WTC11 (cell line): ENCODE data around the gene TOX2.

Experiments
- FOXP1 ChIP-seq: sonication (generic); formaldehyde crosslinking; IDR thresholded peaks from 2 replicates; pipeline ENCODE4 v1.8.0; 2022; ENCODE audit warnings: missing genetic modification reagents, mild to moderate bottlenecking, moderate library complexity, borderline replicate concordance
- KAT7 ChIP-seq: sonication (generic); formaldehyde crosslinking; IDR thresholded peaks from 2 replicates; pipeline ENCODE4 v1.8.1; 2023; ENCODE audit warnings: missing genetic modification reagents, mild to moderate bottlenecking, borderline replicate concordance
- NFE2L1 ChIP-seq: sonication (generic); formaldehyde crosslinking; IDR thresholded peaks from 2 replicates; pipeline ENCODE4 v1.8.1; 2023; ENCODE audit warnings: missing genetic modification reagents
- PRRX2 ChIP-seq: fragments of 250-450 bp; sonication (Bioruptor Pico); IDR thresholded peaks from 2 replicates; pipeline ENCODE4 v1.8.0; 2021; ENCODE audit warnings: mild to moderate bottlenecking
- SMAD3 ChIP-seq: sonication (generic); formaldehyde crosslinking; IDR thresholded peaks from 2 replicates; pipeline ENCODE4 v1.8.0; 2022; ENCODE audit warnings: missing genetic modification reagents, mild to moderate bottlenecking, borderline replicate concordance
- TCF7 ChIP-seq: sonication (generic); formaldehyde crosslinking; IDR thresholded peaks from 2 replicates; pipeline ENCODE4 v1.8.0; 2022; ENCODE audit warnings: mild to moderate bottlenecking, low read depth, missing genetic modification reagents, moderate library complexity
- TEAD1 ChIP-seq: sonication (generic); formaldehyde crosslinking; IDR thresholded peaks from 2 replicates; pipeline ENCODE4 v1.8.0; 2022; ENCODE audit warnings: mild to moderate bottlenecking, missing genetic modification reagents
- ZNF121 ChIP-seq: sonication (generic); formaldehyde crosslinking; IDR thresholded peaks from 2 replicates; pipeline ENCODE4 v1.8.0; 2023; ENCODE audit warnings: missing genetic modification reagents
- TF ChIP-seq, protein P1 (sequence below): fragments of 200-600 bp; IDR thresholded peaks from 2 replicates; pipeline ENCODE4 v1.8.0; 2022; ENCODE audit warnings: antibody characterized with exemption
- TF ChIP-seq, protein P2 (sequence below): sonication (generic); formaldehyde crosslinking; IDR thresholded peaks from 2 replicates; pipeline ENCODE4 v1.8.1; 2023; ENCODE audit warnings: mild to moderate bottlenecking, missing genetic modification reagents, moderate library complexity
- TF ChIP-seq, protein P3 (sequence below): sonication (generic); formaldehyde crosslinking; IDR thresholded peaks from 2 replicates; pipeline ENCODE4 v1.8.1; 2023; ENCODE audit warnings: mild to moderate bottlenecking, moderate library complexity, missing genetic modification reagents
- TF ChIP-seq, protein P4 (sequence below): sonication (generic); formaldehyde crosslinking; IDR thresholded peaks from 2 replicates; pipeline ENCODE4 v1.8.0; 2022; ENCODE audit warnings: mild to moderate bottlenecking, missing genetic modification reagents
- TF ChIP-seq, protein P5 (sequence below): sonication (generic); formaldehyde crosslinking; IDR thresholded peaks from 2 replicates; pipeline ENCODE4 v1.8.1; 2023; ENCODE audit warnings: mild to moderate bottlenecking, missing genetic modification reagents, moderate library complexity
- TF ChIP-seq, protein P6 (sequence below): sonication (generic); formaldehyde crosslinking; IDR thresholded peaks from 2 replicates; pipeline ENCODE4 v1.8.0; 2022; ENCODE audit warnings: mild to moderate bottlenecking, missing genetic modification reagents

DNA sequence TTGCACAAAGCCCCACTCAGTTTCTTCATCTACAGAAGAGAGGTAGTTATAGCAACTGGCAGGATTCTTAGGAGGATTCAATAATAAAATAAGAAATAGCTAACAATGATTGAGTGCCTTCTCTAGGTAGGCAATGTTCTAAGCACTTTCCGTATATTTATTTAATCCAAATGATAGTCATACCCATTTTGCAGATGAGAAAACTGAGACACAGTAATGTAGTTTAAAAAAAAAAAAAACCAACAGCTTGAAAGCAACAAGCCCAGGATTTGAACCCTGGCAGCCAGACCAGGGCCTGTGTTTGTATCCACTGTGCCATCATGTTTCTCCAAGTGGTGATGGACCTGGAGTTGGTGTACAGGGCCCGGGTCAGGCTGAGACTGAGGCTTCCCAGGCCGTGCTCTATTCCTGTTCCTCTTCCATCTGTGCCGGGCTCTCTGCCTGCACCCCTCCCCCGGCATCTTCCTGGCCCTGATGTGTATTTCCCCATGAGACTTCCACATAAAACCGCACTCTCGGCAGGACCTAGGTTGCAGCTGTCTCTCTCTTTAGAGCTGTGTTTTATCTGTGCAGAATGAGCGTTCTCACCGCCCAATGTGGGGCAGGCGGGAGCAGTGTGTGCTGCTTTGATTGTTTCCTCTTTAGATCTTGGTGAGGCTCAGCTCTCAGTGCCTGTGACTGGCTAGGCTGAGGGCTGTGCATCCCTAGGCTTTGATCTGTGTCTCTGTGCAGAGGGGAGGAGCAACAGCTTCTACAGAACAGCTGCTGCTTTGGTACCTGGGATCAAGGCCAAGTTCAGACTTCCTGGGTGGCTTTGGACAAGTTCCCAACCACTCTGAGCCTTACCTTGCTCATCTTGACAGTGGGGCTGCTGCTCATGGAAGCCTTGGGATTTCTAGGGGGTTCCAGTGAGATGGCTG lies 49.5 kb downstream of the TOX2 start:
- TF ChIP-seq, protein P1, sequence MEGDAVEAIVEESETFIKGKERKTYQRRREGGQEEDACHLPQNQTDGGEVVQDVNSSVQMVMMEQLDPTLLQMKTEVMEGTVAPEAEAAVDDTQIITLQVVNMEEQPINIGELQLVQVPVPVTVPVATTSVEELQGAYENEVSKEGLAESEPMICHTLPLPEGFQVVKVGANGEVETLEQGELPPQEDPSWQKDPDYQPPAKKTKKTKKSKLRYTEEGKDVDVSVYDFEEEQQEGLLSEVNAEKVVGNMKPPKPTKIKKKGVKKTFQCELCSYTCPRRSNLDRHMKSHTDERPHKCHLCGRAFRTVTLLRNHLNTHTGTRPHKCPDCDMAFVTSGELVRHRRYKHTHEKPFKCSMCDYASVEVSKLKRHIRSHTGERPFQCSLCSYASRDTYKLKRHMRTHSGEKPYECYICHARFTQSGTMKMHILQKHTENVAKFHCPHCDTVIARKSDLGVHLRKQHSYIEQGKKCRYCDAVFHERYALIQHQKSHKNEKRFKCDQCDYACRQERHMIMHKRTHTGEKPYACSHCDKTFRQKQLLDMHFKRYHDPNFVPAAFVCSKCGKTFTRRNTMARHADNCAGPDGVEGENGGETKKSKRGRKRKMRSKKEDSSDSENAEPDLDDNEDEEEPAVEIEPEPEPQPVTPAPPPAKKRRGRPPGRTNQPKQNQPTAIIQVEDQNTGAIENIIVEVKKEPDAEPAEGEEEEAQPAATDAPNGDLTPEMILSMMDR = no peak
- no peak for TF ChIP-seq TEAD1 (CRISPR knock-in tag)
- TF ChIP-seq FOXP1 (CRISPR knock-in tag) = no peak
- no peak for TF ChIP-seq PRRX2 (CRISPR knock-in tag)
- TF ChIP-seq, protein P2, sequence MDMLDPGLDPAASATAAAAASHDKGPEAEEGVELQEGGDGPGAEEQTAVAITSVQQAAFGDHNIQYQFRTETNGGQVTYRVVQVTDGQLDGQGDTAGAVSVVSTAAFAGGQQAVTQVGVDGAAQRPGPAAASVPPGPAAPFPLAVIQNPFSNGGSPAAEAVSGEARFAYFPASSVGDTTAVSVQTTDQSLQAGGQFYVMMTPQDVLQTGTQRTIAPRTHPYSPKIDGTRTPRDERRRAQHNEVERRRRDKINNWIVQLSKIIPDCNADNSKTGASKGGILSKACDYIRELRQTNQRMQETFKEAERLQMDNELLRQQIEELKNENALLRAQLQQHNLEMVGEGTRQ (CRISPR knock-in tag) = no peak
- TF ChIP-seq ZNF121 = no peak
- TF ChIP-seq NFE2L1 (CRISPR knock-in tag) = no peak
- TF ChIP-seq, protein P3, sequence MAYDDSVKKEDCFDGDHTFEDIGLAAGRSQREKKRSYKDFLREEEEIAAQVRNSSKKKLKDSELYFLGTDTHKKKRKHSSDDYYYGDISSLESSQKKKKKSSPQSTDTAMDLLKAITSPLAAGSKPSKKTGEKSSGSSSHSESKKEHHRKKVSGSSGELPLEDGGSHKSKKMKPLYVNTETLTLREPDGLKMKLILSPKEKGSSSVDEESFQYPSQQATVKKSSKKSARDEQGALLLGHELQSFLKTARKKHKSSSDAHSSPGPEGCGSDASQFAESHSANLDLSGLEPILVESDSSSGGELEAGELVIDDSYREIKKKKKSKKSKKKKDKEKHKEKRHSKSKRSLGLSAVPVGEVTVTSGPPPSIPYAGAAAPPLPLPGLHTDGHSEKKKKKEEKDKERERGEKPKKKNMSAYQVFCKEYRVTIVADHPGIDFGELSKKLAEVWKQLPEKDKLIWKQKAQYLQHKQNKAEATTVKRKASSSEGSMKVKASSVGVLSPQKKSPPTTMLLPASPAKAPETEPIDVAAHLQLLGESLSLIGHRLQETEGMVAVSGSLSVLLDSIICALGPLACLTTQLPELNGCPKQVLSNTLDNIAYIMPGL (CRISPR knock-in tag) = no peak
- TF ChIP-seq, protein P4, sequence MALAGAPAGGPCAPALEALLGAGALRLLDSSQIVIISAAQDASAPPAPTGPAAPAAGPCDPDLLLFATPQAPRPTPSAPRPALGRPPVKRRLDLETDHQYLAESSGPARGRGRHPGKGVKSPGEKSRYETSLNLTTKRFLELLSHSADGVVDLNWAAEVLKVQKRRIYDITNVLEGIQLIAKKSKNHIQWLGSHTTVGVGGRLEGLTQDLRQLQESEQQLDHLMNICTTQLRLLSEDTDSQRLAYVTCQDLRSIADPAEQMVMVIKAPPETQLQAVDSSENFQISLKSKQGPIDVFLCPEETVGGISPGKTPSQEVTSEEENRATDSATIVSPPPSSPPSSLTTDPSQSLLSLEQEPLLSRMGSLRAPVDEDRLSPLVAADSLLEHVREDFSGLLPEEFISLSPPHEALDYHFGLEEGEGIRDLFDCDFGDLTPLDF (CRISPR knock-in tag) = no peak
- TF ChIP-seq, protein P5, sequence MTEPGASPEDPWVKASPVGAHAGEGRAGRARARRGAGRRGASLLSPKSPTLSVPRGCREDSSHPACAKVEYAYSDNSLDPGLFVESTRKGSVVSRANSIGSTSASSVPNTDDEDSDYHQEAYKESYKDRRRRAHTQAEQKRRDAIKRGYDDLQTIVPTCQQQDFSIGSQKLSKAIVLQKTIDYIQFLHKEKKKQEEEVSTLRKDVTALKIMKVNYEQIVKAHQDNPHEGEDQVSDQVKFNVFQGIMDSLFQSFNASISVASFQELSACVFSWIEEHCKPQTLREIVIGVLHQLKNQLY = no peak
- TF ChIP-seq, protein P6, sequence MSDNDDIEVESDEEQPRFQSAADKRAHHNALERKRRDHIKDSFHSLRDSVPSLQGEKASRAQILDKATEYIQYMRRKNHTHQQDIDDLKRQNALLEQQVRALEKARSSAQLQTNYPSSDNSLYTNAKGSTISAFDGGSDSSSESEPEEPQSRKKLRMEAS = no peak
- no peak for TF ChIP-seq TCF7 (CRISPR knock-in tag)
- TF ChIP-seq SMAD3 (CRISPR knock-in tag) = no peak
- no peak for TF ChIP-seq KAT7 (CRISPR knock-in tag)
